Measurements from ENCODE around the gene RASGRP1.
A peak's percentile ranks its signal among the peaks of the same experiment; 100 is the strongest.

RASGRP1 gene

GRCh38 chr15:38564557-38565286, at the start of gene RASGRP1:
RASGRP1 (minus strand) TSS chr15:38564814; CDS start chr15:38564628, 186 bp downstream.
- H3K27ac ChIP-seq (ENCODE audit: low read length) = no peak within 1 kb of the TSS
- H3K27me3 ChIP-seq (ENCODE audit: control insufficient read depth, insufficient read depth, low read length) = peaks cover 44% of the 10 kb centered on the region
- no peaks in the 10 kb centered on the region for H3K9me3 ChIP-seq (ENCODE audit: control insufficient read depth, low read depth, low read length)
- H3K4me3 ChIP-seq (ENCODE audit: low read length) = peak within 1 kb of the TSS; percentile 69
- no peak within 1 kb of the TSS for H3K9ac ChIP-seq (ENCODE audit: low read length)
- no peaks in the 10 kb centered on the region for H3K4me1 ChIP-seq (ENCODE audit: control insufficient read depth, low read depth, low read length)
- no peaks in the 10 kb centered on the region for H3K36me3 ChIP-seq (ENCODE audit: control insufficient read depth, low read depth, low read length)

- H3K4me1 ChIP-seq (ENCODE audit: control insufficient read depth, low read depth, low read length) = peaks cover 10% of the 10 kb centered on the region
- no peaks in the 10 kb centered on the region for H3K9me3 ChIP-seq (ENCODE audit: control insufficient read depth, low read depth, low read length)
- H3K9ac ChIP-seq (ENCODE audit: low read length) = no peak overlapping the region
- no peaks in the 10 kb centered on the region for H3K36me3 ChIP-seq (ENCODE audit: control insufficient read depth, low read depth, low read length)
- H3K27ac ChIP-seq (ENCODE audit: low read length) = no peak overlapping the region
- no peak overlapping the region for H3K4me3 ChIP-seq (ENCODE audit: low read length)
- no peaks in the 10 kb centered on the region for H3K27me3 ChIP-seq (ENCODE audit: control insufficient read depth, insufficient read depth, low read length)
Observed at GRCh38 chr15:38613085-38613484, 48.5 kb upstream of the RASGRP1 start.

- Histone ChIP-seq H3K36me3 (ENCODE audit: control insufficient read depth, low read depth, low read length) (no peaks in the 10 kb centered on the region), H3K9me3 (ENCODE audit: control insufficient read depth, low read depth, low read length) (no peaks in the 10 kb centered on the region), H3K27ac (ENCODE audit: low read length) (no peak overlapping the region), H3K27me3 (ENCODE audit: control insufficient read depth, insufficient read depth, low read length) (no peaks in the 10 kb centered on the region), H3K4me3 (ENCODE audit: low read length) (no peak overlapping the region), H3K9ac (ENCODE audit: low read length) (no peak overlapping the region), H3K4me1 (ENCODE audit: control insufficient read depth, low read depth, low read length) (peaks cover 10% of the 10 kb centered on the region)
Observed at GRCh38 chr15:38612159-38612863, 47.7 kb upstream of the RASGRP1 start.

- Histone ChIP-seq H3K27ac (ENCODE audit: low read length) (no peak overlapping the region), H3K9ac (ENCODE audit: low read length) (no peak overlapping the region), H3K36me3 (ENCODE audit: control insufficient read depth, low read depth, low read length) (no peaks in the 10 kb centered on the region), H3K4me3 (ENCODE audit: low read length) (no peak overlapping the region), H3K9me3 (ENCODE audit: control insufficient read depth, low read depth, low read length) (no peaks in the 10 kb centered on the region), H3K4me1 (ENCODE audit: control insufficient read depth, low read depth, low read length) (peaks cover 10% of the 10 kb centered on the region), H3K27me3 (ENCODE audit: control insufficient read depth, insufficient read depth, low read length) (no peaks in the 10 kb centered on the region)
Observed at GRCh38 chr15:38611228-38611627, 46.6 kb upstream of the RASGRP1 start.

GRCh38 chr15:38610748-38611147, 46.1 kb upstream of the RASGRP1 start:
- H3K9me3 ChIP-seq (ENCODE audit: control insufficient read depth, low read depth, low read length) = no peaks in the 10 kb centered on the region
- no peaks in the 10 kb centered on the region for H3K36me3 ChIP-seq (ENCODE audit: control insufficient read depth, low read depth, low read length)
- H3K9ac ChIP-seq (ENCODE audit: low read length) = no peak overlapping the region
- H3K4me1 ChIP-seq (ENCODE audit: control insufficient read depth, low read depth, low read length) = peaks cover 10% of the 10 kb centered on the region
- H3K27me3 ChIP-seq (ENCODE audit: control insufficient read depth, insufficient read depth, low read length) = no peaks in the 10 kb centered on the region
- H3K4me3 ChIP-seq (ENCODE audit: low read length) = no peak overlapping the region
- H3K27ac ChIP-seq (ENCODE audit: low read length) = no peak overlapping the region

GRCh38 chr15:38609097-38609738, 44.6 kb upstream of the RASGRP1 start:
- Histone ChIP-seq H3K4me1 (ENCODE audit: control insufficient read depth, low read depth, low read length) (peaks cover 10% of the 10 kb centered on the region), H3K9me3 (ENCODE audit: control insufficient read depth, low read depth, low read length) (no peaks in the 10 kb centered on the region), H3K4me3 (ENCODE audit: low read length) (no peak overlapping the region), H3K36me3 (ENCODE audit: control insufficient read depth, low read depth, low read length) (no peaks in the 10 kb centered on the region), H3K9ac (ENCODE audit: low read length) (no peak overlapping the region), H3K27me3 (ENCODE audit: control insufficient read depth, insufficient read depth, low read length) (no peaks in the 10 kb centered on the region), H3K27ac (ENCODE audit: low read length) (no peak overlapping the region)

- H3K9me3 ChIP-seq (ENCODE audit: control insufficient read depth, low read depth, low read length) = no peaks in the 10 kb centered on the region
- H3K27me3 ChIP-seq (ENCODE audit: control insufficient read depth, insufficient read depth, low read length) = no peaks in the 10 kb centered on the region
- H3K4me1 ChIP-seq (ENCODE audit: control insufficient read depth, low read depth, low read length) = peaks cover 10% of the 10 kb centered on the region
- no peak overlapping the region for H3K4me3 ChIP-seq (ENCODE audit: low read length)
- H3K27ac ChIP-seq (ENCODE audit: low read length) = no peak overlapping the region
- H3K9ac ChIP-seq (ENCODE audit: low read length) = no peak overlapping the region
- H3K36me3 ChIP-seq (ENCODE audit: control insufficient read depth, low read depth, low read length) = no peaks in the 10 kb centered on the region
Observed at GRCh38 chr15:38608682-38609081, 44.1 kb upstream of the RASGRP1 start.

GRCh38 chr15:38605744-38606143, 41.1 kb upstream of the RASGRP1 start:
- no peaks in the 10 kb centered on the region for H3K36me3 ChIP-seq (ENCODE audit: control insufficient read depth, low read depth, low read length)
- no peaks in the 10 kb centered on the region for H3K27me3 ChIP-seq (ENCODE audit: control insufficient read depth, insufficient read depth, low read length)
- no peak overlapping the region for H3K27ac ChIP-seq (ENCODE audit: low read length)
- H3K4me1 ChIP-seq (ENCODE audit: control insufficient read depth, low read depth, low read length) = peaks cover 5% of the 10 kb centered on the region
- no peak overlapping the region for H3K9ac ChIP-seq (ENCODE audit: low read length)
- no peak overlapping the region for H3K4me3 ChIP-seq (ENCODE audit: low read length)
- no peaks in the 10 kb centered on the region for H3K9me3 ChIP-seq (ENCODE audit: control insufficient read depth, low read depth, low read length)

GRCh38 chr15:38603672-38604071, 39.1 kb upstream of the RASGRP1 start:
- Histone ChIP-seq H3K9me3 (ENCODE audit: control insufficient read depth, low read depth, low read length) (no peaks in the 10 kb centered on the region), H3K27me3 (ENCODE audit: control insufficient read depth, insufficient read depth, low read length) (no peaks in the 10 kb centered on the region), H3K9ac (ENCODE audit: low read length) (no peak overlapping the region), H3K27ac (ENCODE audit: low read length) (no peak overlapping the region), H3K36me3 (ENCODE audit: control insufficient read depth, low read depth, low read length) (no peaks in the 10 kb centered on the region), H3K4me1 (ENCODE audit: control insufficient read depth, low read depth, low read length) (no peaks in the 10 kb centered on the region), H3K4me3 (ENCODE audit: low read length) (no peak overlapping the region)

- no peaks in the 10 kb centered on the region for H3K4me1 ChIP-seq (ENCODE audit: control insufficient read depth, low read depth, low read length)
Observed at GRCh38 chr15:38602910-38603670, 38.5 kb upstream of the RASGRP1 start.

GRCh38 chr15:38600236-38600635, 35.6 kb upstream of the RASGRP1 start:
- Histone ChIP-seq H3K4me3 (ENCODE audit: low read length) (no peak overlapping the region), H3K27me3 (ENCODE audit: control insufficient read depth, insufficient read depth, low read length) (no peaks in the 10 kb centered on the region)

More at GRCh38 chr15:38602910-38603670, 38.5 kb upstream of the RASGRP1 start:
- H3K36me3 ChIP-seq (ENCODE audit: control insufficient read depth, low read depth, low read length) = no peaks in the 10 kb centered on the region
- no peaks in the 10 kb centered on the region for H3K27me3 ChIP-seq (ENCODE audit: control insufficient read depth, insufficient read depth, low read length)
- H3K9me3 ChIP-seq (ENCODE audit: control insufficient read depth, low read depth, low read length) = no peaks in the 10 kb centered on the region
- no peak overlapping the region for H3K27ac ChIP-seq (ENCODE audit: low read length)
- no peak overlapping the region for H3K9ac ChIP-seq (ENCODE audit: low read length)
- no peak overlapping the region for H3K4me3 ChIP-seq (ENCODE audit: low read length)

More at GRCh38 chr15:38600236-38600635, 35.6 kb upstream of the RASGRP1 start:
- Histone ChIP-seq H3K27ac (ENCODE audit: low read length) (no peak overlapping the region), H3K4me1 (ENCODE audit: control insufficient read depth, low read depth, low read length) (no peaks in the 10 kb centered on the region), H3K9ac (ENCODE audit: low read length) (no peak overlapping the region), H3K36me3 (ENCODE audit: control insufficient read depth, low read depth, low read length) (no peaks in the 10 kb centered on the region), H3K9me3 (ENCODE audit: control insufficient read depth, low read depth, low read length) (no peaks in the 10 kb centered on the region)

Data from iPS-18a (cell line).